ENCODE data around the gene CDCA8.

GRCh38 chr1:37714226-37714625 lies 21.9 kb downstream of the CDCA8 start:
- TF ChIP-seq ZNF302 (CRISPR knock-in tag; IDR thresholded peaks at IDR 0.05) (no peak), POLR2A (IDR thresholded peaks at IDR 0.05; ENCODE audit: low read length) (no peak), RCOR1 (IDR thresholded peaks at IDR 0.05; ENCODE audit: low read depth, low read length) (no peak), HDAC2 (IDR thresholded peaks at IDR 0.05) (no peak)
- TF ChIP-seq, protein P1, sequence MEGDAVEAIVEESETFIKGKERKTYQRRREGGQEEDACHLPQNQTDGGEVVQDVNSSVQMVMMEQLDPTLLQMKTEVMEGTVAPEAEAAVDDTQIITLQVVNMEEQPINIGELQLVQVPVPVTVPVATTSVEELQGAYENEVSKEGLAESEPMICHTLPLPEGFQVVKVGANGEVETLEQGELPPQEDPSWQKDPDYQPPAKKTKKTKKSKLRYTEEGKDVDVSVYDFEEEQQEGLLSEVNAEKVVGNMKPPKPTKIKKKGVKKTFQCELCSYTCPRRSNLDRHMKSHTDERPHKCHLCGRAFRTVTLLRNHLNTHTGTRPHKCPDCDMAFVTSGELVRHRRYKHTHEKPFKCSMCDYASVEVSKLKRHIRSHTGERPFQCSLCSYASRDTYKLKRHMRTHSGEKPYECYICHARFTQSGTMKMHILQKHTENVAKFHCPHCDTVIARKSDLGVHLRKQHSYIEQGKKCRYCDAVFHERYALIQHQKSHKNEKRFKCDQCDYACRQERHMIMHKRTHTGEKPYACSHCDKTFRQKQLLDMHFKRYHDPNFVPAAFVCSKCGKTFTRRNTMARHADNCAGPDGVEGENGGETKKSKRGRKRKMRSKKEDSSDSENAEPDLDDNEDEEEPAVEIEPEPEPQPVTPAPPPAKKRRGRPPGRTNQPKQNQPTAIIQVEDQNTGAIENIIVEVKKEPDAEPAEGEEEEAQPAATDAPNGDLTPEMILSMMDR (IDR thresholded peaks at IDR 0.05): no peak
- TF ChIP-seq, protein P2, sequence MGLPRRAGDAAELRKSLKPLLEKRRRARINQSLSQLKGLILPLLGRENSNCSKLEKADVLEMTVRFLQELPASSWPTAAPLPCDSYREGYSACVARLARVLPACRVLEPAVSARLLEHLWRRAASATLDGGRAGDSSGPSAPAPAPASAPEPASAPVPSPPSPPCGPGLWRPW (IDR thresholded peaks at IDR 0.05): no peak
